RWPE1 (cell line): ENCODE results near the gene PIK3R1.

Experiments used
- CTCF ChIA-PET: fragments of 350-600 bp; sonication (Branson Sonifier 250); formaldehyde crosslinking; extraction: SDS; loops from one replicate; lab custom pipeline; 2021; lab: Yijun Ruan, JAX
- POLR2A ChIA-PET: fragments of 400-600 bp; formaldehyde crosslinking; extraction: SDS; loops from one replicate; lab custom pipeline; 2020; ENCODE audit warnings: antibody characterized with exemption; ENCODE audit not compliant: low non-redundant PET; lab: Yijun Ruan, JAX
- DNase-seq: peaks from one replicate; pipeline ENCODE4 v3.0.0; 2012; ENCODE audit warnings: low spot score
- H3K27ac ChIP-seq: fragments of 450-650 bp; 2 replicates; pipeline ENCODE4 v1.5.1; 2017
- CTCF ChIP-seq: fragments of 450-650 bp; conservative IDR thresholded peaks from 2 replicates; pipeline ENCODE4 v1.5.1; 2017; ENCODE audit warnings: low read depth, mild to moderate bottlenecking

Gene PIK3R1

GRCh38 chr5:68182094-68182493 is 33.5 kb upstream of the PIK3R1 start:
- TF ChIP-seq CTCF, result no peak
- no peak for DNase-seq
- POLR2A ChIA-PET, result no interaction called here
- CTCF ChIA-PET, result no interaction called here
- no peak overlapping the region for H3K27ac ChIP-seq

GRCh38 chr5:68182534-68182933 is 33.0 kb upstream of the PIK3R1 start:
- H3K27ac ChIP-seq, result no peak overlapping the region
- no peak for TF ChIP-seq CTCF
- ChIA-PET POLR2A (no interaction called here), CTCF (no interaction called here)
- no peak for DNase-seq

GRCh38 chr5:68187268-68188055 is 28.1 kb upstream of the PIK3R1 start:
- H3K27ac ChIP-seq, result no peak overlapping the region
- no peak for DNase-seq
- ChIA-PET CTCF (interaction anchor here (0.5 to 0.6 kb wide), 2 partner anchors 203 to 372 kb away, joined by 3 read pairs; no protein-coding TSS in a partner anchor), POLR2A (no interaction called here)
- no peak for TF ChIP-seq CTCF

- TF ChIP-seq CTCF, result no peak
- no peak overlapping the region for H3K27ac ChIP-seq
- POLR2A ChIA-PET, result no interaction called here
- DNase-seq, result no peak
- CTCF ChIA-PET, result interaction anchor here (0.9 kb wide), 1 partner anchor 63 kb away, joined by 5 read pairs; no protein-coding TSS in a partner anchor
These were observed 26.4 kb upstream of the PIK3R1 start for GRCh38 chr5:68189171-68189570.

GRCh38 chr5:68189613-68190012 is 25.9 kb upstream of the PIK3R1 start:
- CTCF ChIA-PET, result interaction anchor here (0.9 kb wide), 1 partner anchor 63 kb away, joined by 5 read pairs; no protein-coding TSS in a partner anchor
- DNase-seq, result no peak
- POLR2A ChIA-PET, result no interaction called here
- H3K27ac ChIP-seq, result no peak overlapping the region
- no peak for TF ChIP-seq CTCF

GRCh38 chr5:68190619-68191018 is 24.9 kb upstream of the PIK3R1 start:
- CTCF ChIA-PET, result interaction anchor here (0.6 kb wide), 1 partner anchor 1138 kb away, joined by 4 read pairs; no protein-coding TSS in a partner anchor
- POLR2A ChIA-PET, result no interaction called here
- TF ChIP-seq CTCF, result no peak
- DNase-seq, result no peak
- H3K27ac ChIP-seq, result no peak overlapping the region
